Spleen (tissue), 11 donors: ENCODE measurements around the gene GPR149. TPM values are rescaled to one million over a fixed set of nuclear protein-coding genes. Genes with fewer than 3 reads are reported as not detected.

Source experiments
- DNase-seq: peaks from one replicate; pipeline ENCODE4 v3.0.0-alpha.2; 2020
- H3K27ac ChIP-seq, 8 donors: fragments of 200-600 bp; sonication (generic) in 7 of 8; 1 replicate in 4 of 8; 2 replicates in 4 of 8; pipeline versions ENCODE4 v1.5.0 to v1.8.0; 2016 to 2021; ENCODE audit warnings: inconsistent platforms in 4 of 8, mild to moderate bottlenecking in 4 of 8, moderate library complexity in 1 of 8
- H3K27me3 ChIP-seq, 7 donors: fragments of 200-600 bp; sonication (generic) in 6 of 7; replicated peaks in 1 of 7; 1 replicate in 4 of 7; 2 replicates in 3 of 7; pipeline versions ENCODE4 v1.5.0 to v1.8.0; 2016 to 2021; ENCODE audit warnings: inconsistent platforms in 3 of 7, mild to moderate bottlenecking in 1 of 7
- H3K36me3 ChIP-seq, 6 donors: fragments of 200-600 bp; sonication (generic) in 5 of 6; 1 replicate in 4 of 6; 2 replicates in 2 of 6; pipeline versions ENCODE4 v1.5.0 to v1.8.0; 2016 to 2021; ENCODE audit warnings: inconsistent platforms in 2 of 6
- H3K4me1 ChIP-seq, 6 donors: fragments of 200-600 bp; sonication (generic) in 5 of 6; 1 replicate in 3 of 6; 2 replicates in 3 of 6; pipeline versions ENCODE4 v1.5.0 to v1.8.0; 2016 to 2021; ENCODE audit warnings: inconsistent platforms in 3 of 6
- H3K4me3 ChIP-seq, 8 donors: fragments of 200-600 bp; sonication (generic) in 7 of 8; 1 replicate in 4 of 8; 2 replicates in 4 of 8; pipeline versions ENCODE4 v1.5.0 to v1.8.0; 2016 to 2021; ENCODE audit warnings: inconsistent platforms in 4 of 8, mild to moderate bottlenecking in 4 of 8, moderate library complexity in 2 of 8
- H3K9me3 ChIP-seq, 8 donors: fragments of 200-600 bp; sonication (generic) in 7 of 8; 1 replicate in 4 of 8; 2 replicates in 4 of 8; pipeline versions ENCODE4 v1.5.0 to v1.8.0; 2016 to 2021; ENCODE audit warnings: inconsistent platforms in 4 of 8
- POLR2A ChIP-seq, 3 donors: fragments of 450-650 bp; IDR thresholded peaks; one replicate each; pipeline ENCODE4 v1.5.1; 2017; ENCODE audit warnings: antibody characterized with exemption in 3 of 3, mild to moderate bottlenecking in 1 of 3
- POLR2AphosphoS5 ChIP-seq, 3 donors: sonication (generic); formaldehyde crosslinking; IDR thresholded peaks; one replicate each; pipeline ENCODE4 v1.5.1; 2017; ENCODE audit warnings: antibody characterized with exemption in 3 of 3
- WGBS, 5 donors: extraction: QIAGEN DNeasy Blood & Tissue Kit in 3 of 5; methylation state at CpG; one replicate each; pipeline versions ENCODE4 v1.1.5 to v1.1.7; 2013 to 2018; 5-methylcytosine and 5-hydroxymethylcytosine counted together
- intact Hi-C: fragments of 100-400 bp; cut with DNase I; formaldehyde crosslinking; loops from one replicate; pipeline ENCODE4 v1.15.0; 2023; ENCODE audit warnings: low total_unique reads
- polyA plus RNA-seq, 3 donors: library from polyadenylated mRNA; stranded (reverse); fragments of 200-250 nt; gene quantifications; one replicate each; pipeline ENCODE4 v1.2.1, GENCODE V29; 2013
- total RNA-seq, 7 donors: library from RNA; depleted of rRNA in 3 of 7; stranded (reverse); fragments of >200 nt in 3 of 7; fragmentation: NEBNext Ultra II Directional in 4 of 7; extraction: Animal tissue kit (Norgen Biotek cat#: 25700) in 4 of 7; gene quantifications; one replicate each; pipeline versions ENCODE4 v1.1.0 to v1.2.1, GENCODE V29; 2016 to 2021
- TF ChIP-seq, protein P1 (sequence below), 11 experiments: fragments of 200-600 bp in 7 of 11; fragments of 450-650 bp in 4 of 11; sonication (generic) in 4 of 11; IDR thresholded peaks in 8 of 11; conservative IDR thresholded peaks in 3 of 11; 1 replicate in 7 of 11; 2 replicates in 4 of 11; pipeline versions ENCODE4 v1.4.0 to v1.8.0; 2016 to 2021; ENCODE audit warnings: antibody characterized with exemption in 11 of 11, inconsistent platforms in 4 of 11, mild to moderate bottlenecking in 1 of 11
- donor health status: healthy with polysubstance abuse.
- donor health status: DM: no; HTN: no; CAD: no; lungs with moderate emphysema.
- donor health status: DM: no; HTN: no; CAD: no.
- donor health status: Bipolar disorder and iron deficiency.
- donor health status: healthy.
- donor health status: DM: no; HTN: no; CAD: no.
- donor health status: DM: yes; HTN: yes; CAD: no.

The GPR149 gene
- total and polyA plus RNA-seq, 10 donors, result not detected

DNA sequence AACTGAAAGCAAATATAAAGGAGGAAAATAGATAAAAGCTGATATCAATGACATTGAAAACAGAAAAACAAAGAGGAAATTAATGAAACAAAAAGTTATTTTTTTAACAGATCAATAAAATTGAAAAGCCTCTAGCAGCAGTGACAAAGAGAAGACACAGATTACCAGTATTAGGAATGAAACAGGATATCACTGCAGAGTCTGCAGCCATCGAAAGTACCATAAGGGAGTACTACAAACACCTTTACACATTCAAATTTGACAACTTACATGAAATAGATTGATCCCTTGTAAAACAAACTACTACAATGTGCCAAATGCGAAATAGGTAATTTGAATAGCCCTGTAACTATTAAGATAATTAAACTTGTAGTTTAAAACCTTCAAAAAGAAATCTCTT is 80.8 kb downstream of the GPR149 start:
- intact Hi-C loops, result no loop called here
- no peak overlapping the region for H3K4me3 ChIP-seq
- H3K27me3 ChIP-seq, result no peaks in the 10 kb centered on the region
- DNase-seq, result no peak
- TF ChIP-seq POLR2AphosphoS5 (IDR thresholded peaks at IDR 0.05) (no peak), POLR2A (IDR thresholded peaks at IDR 0.05) (no peak)
- TF ChIP-seq, protein P1, sequence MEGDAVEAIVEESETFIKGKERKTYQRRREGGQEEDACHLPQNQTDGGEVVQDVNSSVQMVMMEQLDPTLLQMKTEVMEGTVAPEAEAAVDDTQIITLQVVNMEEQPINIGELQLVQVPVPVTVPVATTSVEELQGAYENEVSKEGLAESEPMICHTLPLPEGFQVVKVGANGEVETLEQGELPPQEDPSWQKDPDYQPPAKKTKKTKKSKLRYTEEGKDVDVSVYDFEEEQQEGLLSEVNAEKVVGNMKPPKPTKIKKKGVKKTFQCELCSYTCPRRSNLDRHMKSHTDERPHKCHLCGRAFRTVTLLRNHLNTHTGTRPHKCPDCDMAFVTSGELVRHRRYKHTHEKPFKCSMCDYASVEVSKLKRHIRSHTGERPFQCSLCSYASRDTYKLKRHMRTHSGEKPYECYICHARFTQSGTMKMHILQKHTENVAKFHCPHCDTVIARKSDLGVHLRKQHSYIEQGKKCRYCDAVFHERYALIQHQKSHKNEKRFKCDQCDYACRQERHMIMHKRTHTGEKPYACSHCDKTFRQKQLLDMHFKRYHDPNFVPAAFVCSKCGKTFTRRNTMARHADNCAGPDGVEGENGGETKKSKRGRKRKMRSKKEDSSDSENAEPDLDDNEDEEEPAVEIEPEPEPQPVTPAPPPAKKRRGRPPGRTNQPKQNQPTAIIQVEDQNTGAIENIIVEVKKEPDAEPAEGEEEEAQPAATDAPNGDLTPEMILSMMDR (IDR thresholded peaks at IDR 0.05 in 8 of 11, conservative IDR thresholded peaks at IDR 0.05 in 3 of 11), result no peak
- H3K9me3 ChIP-seq, result no peaks in the 10 kb centered on the region
- H3K36me3 ChIP-seq, result no peaks in the 10 kb centered on the region
- no peaks in the 10 kb centered on the region for H3K4me1 ChIP-seq
- 71 to 82% (median 72%) methylated on average over 2 of the region's 2 CpGs for WGBS, 5 donors
- H3K27ac ChIP-seq, result no peak overlapping the region

DNA sequence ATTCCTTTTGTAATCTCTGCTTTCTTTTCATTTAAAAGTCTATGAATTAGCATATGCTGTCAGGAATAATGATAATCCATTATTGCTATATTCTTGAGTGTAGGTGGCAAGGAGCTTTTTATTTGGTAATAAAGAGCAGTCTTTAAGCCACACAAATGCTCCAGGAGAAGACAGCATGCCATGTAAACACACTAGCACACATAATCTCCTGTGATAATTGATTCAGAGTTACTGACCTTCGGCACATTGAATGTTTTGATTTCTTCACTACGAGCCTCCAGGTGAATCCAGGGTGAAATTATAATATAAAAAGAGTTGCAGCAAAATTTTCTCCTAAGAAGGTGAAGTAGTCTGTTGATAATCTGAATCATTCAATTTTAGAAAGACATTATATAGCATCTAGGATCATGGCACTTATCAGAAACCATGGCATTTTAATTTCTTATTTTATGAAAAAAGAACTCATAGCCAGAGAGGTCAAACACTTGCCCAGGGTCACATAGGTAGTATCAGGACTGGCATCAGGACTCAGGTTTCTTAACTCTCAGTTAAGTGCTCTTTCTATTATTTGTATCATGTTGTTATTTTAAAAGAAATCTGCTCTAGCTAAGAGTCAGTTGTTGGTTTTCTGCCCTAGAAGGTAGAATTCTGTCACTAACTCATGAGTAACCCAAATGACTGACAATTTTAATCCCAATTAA is 84.4 kb downstream of the GPR149 start:
- WGBS, 5 donors, result 74 to 83% (median 77%) methylated on average over 2 of the region's 2 CpGs
- intact Hi-C loops, result no loop called here

DNA sequence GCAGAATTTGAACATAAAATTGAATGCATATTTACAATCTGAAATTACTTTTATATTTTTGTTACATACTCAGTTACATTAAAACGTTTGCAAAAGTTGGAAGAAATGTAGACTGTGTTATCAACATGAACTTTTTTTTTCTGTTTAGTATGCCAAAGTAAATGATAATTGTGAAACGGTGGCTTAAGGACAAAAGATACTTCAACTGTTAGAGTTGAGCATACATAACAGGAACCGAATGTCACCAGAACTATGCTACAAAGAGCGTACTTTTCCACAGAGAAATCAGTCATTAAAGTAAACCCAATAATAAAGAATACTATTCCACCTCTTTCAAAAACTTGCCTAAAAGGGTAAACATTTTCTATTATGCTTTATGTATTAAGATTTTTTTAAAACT is 91.4 kb downstream of the GPR149 start:
- H3K27me3 ChIP-seq, result no peaks in the 10 kb centered on the region
- H3K36me3 ChIP-seq, result no peaks in the 10 kb centered on the region
- H3K9me3 ChIP-seq, result no peaks in the 10 kb centered on the region
- WGBS, 5 donors, result 74 to 83% (median 83%) methylated on average over 4 of the region's 4 CpGs
- intact Hi-C loops, result loop anchor here (10.0 kb wide), 1 partner anchor 1366 kb away; no protein-coding TSS in a partner anchor
- no peak overlapping the region for H3K27ac ChIP-seq
- no peaks in the 10 kb centered on the region for H3K4me1 ChIP-seq
- no peak for TF ChIP-seq POLR2AphosphoS5 (IDR thresholded peaks at IDR 0.05)
- TF ChIP-seq, protein P1 (IDR thresholded peaks at IDR 0.05 in 8 of 11, conservative IDR thresholded peaks at IDR 0.05 in 3 of 11), result no peak
- no peak for TF ChIP-seq POLR2A (IDR thresholded peaks at IDR 0.05)
- H3K4me3 ChIP-seq, result no peak overlapping the region
- DNase-seq, result no peak

More for the DNA sequence above, 84.4 kb downstream of the GPR149 start:
- no peak for TF ChIP-seq POLR2AphosphoS5 (IDR thresholded peaks at IDR 0.05)
- TF ChIP-seq, protein P1 (IDR thresholded peaks at IDR 0.05 in 8 of 11, conservative IDR thresholded peaks at IDR 0.05 in 3 of 11), result no peak
- no peak for TF ChIP-seq POLR2A (IDR thresholded peaks at IDR 0.05)
- DNase-seq, result no peak
- Histone ChIP-seq H3K27ac (no peak overlapping the region), H3K36me3 (no peaks in the 10 kb centered on the region), H3K9me3 (no peaks in the 10 kb centered on the region), H3K4me3 (no peak overlapping the region), H3K27me3 (no peaks in the 10 kb centered on the region), H3K4me1 (no peaks in the 10 kb centered on the region)

DNA sequence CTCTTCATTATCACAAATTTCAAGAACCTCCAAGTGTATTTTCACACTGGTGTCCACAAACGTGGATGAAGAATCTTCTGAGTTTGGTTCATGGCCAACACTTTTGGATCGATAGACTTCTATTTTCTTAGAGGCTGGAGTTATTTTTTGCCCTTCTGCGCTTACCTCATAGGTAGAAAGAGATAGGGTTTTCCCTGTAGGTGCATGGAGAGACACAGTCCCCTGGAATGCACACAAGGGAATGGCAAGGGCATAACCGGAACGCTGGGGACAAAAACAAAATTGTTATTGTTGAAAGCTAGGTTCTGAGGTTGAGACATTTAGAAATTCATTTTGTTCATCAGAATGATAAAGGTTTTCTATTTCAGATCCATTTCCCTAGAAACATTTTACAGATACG is 92.0 kb downstream of the GPR149 start:
- Histone ChIP-seq H3K27me3 (no peaks in the 10 kb centered on the region), H3K4me3 (no peak overlapping the region), H3K9me3 (no peaks in the 10 kb centered on the region), H3K27ac (no peak overlapping the region), H3K36me3 (no peaks in the 10 kb centered on the region), H3K4me1 (no peaks in the 10 kb centered on the region)
- intact Hi-C loops, result loop anchor here (10.0 kb wide), 1 partner anchor 1367 kb away; no protein-coding TSS in a partner anchor
- TF ChIP-seq, protein P1 (IDR thresholded peaks at IDR 0.05 in 8 of 11, conservative IDR thresholded peaks at IDR 0.05 in 3 of 11), result no peak
- TF ChIP-seq POLR2AphosphoS5 (IDR thresholded peaks at IDR 0.05), result no peak
- no peak for TF ChIP-seq POLR2A (IDR thresholded peaks at IDR 0.05)
- DNase-seq, result no peak
- WGBS, 5 donors, result 89 to 94% (median 92%) methylated on average over 6 of the region's 6 CpGs
